ENCODE measurements around the gene CST3.
"Not testable (repeated sequence)": the region's sequence is repeated elsewhere in the genome, so short reads cannot be mapped to it uniquely, and the experiment has no call there.

CST3 gene

DNA sequence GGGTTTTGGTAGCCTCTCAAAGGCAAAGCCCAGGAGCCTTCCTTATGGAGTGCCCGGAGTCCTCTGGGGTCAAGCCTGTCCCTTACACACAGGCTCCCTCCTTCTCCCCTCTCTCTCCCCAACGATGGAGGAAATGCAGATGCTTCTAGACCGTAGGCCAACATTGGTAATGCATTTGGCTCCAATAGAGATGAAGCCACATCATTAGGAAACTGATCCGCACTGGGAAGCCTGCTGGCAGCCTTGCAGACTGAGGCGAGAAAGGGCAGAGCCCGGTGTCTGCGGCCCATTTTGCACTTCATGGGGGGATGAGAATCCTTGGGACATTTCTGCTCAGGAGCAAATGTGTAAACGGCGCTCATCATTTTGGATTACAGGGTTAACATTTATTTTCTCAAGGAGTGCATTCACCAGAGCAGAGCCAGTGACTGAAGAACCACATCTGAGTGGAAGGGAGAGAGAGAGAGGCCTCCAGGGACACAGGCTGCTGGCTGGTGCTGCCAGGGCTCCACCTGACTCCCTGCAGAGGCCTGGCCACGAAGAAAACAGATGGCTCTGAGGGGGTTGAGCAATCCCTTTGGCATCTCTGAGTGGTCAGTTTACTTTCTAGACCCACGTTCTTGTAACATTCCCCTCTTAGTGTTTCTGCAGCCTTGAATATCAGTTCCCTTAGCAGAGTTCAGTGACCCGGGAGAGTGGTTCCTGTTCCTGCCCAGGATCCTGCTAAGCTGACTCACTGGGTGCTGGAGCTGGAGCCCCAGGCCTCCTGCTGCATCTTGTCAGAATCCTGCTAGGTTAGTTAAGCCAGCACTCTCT, 4.4 kb upstream of the CST3 start:
- peak; percentile 76 to 88 (median 86) for DNase-seq

DNA sequence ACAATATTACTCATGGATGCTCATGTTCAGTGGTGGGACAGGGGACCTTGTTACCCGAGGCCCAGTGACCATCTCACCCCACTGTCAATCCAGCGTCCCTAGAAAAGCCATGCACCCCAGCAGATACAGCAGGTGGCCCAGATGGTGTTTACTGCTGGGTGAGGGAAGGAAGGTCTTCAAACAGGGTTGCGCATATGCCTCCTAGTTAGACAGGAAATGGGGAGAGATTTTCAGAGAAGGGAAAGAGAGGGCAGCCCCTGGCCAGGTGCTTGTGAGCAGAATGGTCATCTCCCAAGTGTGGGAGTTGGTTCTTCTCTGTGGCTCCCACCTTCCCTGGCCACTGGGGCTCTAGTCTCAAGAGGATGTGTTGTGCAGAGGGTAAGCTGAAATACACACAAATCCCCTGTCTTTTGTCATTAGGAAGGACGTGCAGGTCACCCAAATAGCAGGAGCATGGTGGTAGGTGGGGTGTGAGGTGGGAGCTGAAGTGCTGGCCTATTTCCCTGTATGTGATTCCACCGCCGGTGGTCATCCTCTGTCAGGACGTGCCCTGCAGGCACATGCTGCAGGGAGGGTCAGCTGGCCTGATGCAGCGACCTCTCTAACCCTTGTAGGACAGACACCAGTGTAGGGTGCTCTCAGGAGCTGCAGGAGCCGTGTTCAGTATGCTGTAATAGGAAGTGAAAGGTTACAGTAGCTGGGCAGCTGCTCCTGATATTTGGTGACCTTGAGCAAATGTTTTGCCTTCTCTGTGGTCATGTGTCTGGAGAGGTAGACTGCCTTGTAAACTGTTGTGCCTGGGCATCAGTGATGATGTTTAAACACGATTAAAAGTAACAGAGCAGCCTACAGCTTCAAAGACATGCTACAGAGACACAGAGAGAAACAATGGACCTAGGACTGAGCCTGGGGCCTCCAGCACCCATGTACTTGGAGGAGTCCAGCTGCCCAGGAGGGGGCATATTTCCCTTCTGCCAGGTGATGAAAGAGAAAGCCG, 3.2 kb upstream of the CST3 start:
- DNase-seq = no peak

DNA sequence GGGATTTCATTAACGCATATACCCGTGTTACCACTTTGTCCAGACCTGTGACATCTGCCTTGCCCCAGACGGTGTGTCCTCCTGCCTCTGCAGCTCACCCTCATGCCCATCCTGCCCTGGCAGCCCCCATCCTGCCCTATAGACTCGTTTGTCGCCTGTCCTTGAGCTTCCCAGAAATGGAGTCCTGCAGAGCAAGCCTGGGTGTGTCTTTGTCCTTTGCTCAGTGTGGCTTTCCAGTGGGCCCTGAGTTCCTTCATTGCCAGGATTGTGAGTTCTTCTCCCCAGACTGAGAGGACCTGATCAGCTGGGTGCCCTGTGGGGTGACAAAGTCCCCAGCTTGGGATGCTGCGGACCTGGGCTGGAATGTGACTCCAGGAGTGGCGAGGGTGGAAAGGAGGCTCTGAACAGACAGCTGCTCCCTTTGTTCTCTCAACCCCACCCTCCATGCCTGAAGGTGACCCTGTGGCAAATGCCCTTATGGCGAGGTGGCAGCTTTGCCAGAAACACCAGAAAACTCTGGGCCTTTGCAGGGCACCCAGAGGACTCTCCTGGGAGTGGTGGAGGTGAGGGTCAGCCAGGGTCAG, 2.4 kb upstream of the CST3 start:
- no peak for DNase-seq

DNA sequence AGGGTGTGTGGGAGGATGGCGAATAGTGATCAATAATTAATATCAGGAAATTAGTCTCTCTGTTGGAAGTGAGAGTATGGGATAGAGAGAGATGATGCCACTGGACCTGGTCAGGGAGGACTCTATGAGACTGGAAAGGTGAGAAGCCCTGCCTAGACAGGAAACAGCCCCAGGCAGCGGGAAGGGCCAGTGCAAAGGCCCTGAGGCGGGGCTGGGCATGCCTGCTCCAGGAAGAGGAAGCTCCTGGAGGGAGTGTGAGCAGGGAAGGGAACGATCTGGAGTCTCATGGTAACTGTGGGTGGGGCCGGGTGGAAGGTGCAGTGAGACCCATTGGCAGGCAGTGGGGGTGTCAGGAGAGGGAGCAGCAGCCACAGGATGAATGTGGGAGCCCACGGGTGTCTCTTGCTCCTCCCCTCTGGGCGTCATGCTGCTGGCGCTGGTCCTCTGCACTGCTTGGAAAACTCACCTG, 1.8 kb upstream of the CST3 start:
- peak in 3 of 4 experiments; percentile 39 to 52 (median 48) for DNase-seq

GRCh38 chr20:23638309-23638708, 554 bp upstream of the CST3 start:
- DNase-seq = no peak

- DNase-seq = no peak
Observed at GRCh38 chr20:23636908-23637281, 860 bp downstream of the CST3 start.

DNA sequence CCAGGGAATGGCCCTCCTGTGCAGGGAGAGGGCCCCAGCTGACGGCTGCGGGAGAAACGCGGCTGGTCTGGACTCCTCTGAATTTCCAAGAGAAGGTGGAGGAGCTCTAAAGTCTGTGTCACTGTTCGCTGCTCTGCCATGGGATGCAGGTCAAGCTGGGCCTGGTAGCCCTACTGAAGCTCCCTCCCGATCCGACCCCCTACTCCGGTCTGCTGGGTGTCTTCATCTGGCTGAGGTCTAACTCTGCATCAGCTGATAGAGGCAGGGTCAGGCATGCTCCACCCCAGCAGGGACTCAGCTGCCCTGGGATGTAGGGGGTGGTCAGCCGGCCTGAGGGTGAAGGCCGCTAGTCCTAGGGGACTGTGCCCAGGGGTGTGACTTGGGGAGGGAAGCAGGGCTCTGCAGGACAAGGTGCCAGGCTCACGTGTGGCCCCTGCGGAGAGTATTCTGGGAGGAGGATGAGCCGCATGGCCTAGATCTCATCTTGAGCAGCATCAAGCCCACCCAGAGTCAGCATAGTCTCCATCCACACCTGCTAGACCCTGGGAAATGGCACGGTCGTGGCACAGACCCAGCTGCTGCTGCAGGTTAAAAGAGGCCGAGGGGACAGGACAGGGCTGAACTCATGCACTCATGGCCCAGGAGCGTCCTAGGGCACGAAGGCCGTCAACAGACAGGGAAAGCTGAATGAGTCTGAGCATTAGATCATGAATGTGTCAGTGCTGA, 1.4 kb downstream of the CST3 start:
- DNase-seq = no peak

DNA sequence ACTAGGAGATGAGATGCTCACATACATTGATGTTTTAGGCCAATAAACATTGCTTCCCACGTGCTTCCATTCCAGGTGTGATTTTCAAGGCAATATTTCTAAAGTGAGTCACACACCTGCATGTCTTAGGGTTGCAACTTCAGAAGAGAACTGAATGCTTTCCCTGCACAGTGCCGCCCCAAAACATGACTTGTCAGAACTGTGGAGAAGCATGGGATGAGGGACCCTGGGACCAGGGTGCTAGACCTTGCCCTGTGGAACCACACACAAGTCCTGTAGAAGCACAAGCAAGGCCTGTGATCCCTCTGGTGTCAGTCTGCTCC, 2.0 kb downstream of the CST3 start:
- DNase-seq = not testable (repeated sequence)

DNA sequence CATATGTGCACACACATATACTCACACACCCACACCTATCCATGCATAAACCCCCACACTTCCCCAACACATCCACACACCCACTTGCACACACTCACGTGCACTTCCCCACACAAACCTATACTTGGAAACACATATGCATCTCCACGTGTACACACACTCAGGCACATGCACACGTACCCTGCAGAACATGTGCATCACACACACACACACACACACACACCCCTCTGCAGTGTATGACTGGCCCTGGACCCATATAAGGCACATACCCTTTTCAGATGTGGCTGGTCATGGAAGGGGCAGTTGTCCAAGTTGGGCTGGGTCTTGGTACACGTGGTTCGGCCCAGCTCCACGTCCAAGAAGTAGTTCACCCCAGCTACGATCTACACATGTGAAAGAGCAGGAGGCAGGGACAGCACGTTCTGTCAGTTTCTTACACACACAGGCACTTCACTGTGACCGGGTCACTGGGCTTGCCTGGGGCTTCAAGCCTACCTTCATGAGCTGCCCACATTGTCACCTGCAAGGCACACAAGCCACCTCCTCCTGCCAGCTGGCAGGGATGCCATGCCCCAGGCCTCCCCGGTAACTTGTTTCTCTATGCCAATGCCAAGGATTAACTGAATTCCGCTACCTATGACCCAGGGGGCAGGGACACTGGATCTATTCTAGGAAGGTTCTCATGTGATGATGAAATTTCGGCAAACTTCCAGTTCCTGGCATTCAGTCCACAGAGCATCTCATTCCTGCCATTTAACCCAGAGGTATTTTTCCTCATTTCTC, 2.6 kb downstream of the CST3 start:
- no peak for DNase-seq

DNA sequence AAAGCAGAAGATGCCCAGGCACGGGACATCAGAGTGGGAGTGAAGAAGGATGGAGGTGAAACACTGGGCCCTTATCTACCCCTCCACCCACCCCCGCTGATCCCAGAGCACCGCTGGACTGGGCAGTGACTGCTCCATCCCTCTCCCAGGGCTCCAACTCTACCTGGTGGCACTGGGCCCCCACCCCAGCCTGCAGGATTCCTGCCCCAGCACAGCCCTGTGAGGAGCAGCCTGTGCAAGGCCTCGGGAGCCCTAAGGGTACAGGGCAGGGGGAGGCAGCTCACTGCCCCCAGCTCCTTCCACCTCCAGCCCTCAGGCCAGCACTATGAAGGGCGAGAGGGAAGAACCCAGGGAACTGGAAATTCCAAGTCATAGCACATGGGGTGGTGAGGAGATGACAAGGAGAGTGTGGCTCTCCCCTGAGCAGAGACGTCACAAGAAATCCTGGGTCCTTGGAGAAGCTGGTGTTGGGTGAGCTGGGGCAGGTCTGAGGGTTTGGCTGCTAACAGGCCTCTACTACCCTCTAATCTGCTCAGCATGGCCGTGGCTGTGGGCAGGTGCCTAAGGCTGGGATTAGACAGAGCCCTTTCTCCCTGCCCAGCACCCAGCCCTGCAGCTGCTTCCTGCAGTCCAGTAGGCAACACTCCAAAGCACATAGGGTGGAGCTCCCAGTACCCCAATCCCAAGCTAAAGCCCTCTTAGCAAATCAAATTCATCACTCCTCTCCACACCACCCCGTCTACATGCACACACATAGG, 3.5 kb downstream of the CST3 start:
- no peak for DNase-seq

DNA sequence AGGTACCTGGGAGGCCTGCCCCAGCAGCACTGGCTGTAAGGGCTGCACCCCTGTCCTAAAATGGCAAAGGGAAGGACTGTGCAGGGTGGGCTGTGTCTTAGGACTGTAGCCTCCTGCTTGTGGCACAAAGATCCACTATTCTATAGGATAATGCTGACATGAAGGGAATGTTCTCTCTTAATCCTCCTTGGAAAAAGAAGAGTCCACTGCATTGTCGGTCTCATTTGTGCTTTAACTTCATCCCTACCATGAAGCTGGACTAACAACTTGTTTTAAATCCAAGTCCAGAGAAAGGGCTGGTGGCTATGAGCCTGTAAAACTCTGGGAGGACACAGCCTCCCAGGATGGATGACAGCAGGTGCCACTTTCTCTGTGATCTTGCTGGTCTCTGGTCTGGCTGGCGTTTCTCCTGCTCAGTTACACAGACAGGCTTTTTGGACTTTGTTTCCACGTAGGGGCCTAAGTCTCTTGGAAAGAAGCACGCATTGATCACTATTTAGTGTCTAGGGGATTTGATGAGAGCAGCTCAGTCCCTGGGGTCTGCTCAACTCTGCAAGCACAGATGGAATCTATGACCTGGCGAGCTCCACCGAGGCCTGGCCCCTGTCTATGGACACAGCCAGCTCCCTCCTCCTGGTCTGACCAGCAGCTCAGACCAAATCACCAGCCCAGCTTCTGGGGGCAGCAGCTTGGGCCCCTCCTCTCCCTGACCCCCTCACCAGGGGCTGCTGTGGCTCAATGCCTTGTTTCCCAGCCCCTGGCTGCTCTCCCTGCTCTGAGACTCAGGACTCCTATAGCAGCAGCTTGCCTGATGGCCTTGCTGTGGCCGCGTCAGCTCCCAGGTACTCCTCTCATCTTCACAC, 4.8 kb downstream of the CST3 start:
- no peak for DNase-seq

GRCh38 chr20:23631981-23632710, 5.6 kb downstream of the CST3 start:
- peak in 3 of 4 experiments; percentile 66 to 85 (median 78) for DNase-seq

- no peak for DNase-seq
Observed at GRCh38 chr20:23631226-23631822, 6.4 kb downstream of the CST3 start.

GRCh38 chr20:23630392-23630849, 7.3 kb downstream of the CST3 start:
- no peak for DNase-seq

DNA sequence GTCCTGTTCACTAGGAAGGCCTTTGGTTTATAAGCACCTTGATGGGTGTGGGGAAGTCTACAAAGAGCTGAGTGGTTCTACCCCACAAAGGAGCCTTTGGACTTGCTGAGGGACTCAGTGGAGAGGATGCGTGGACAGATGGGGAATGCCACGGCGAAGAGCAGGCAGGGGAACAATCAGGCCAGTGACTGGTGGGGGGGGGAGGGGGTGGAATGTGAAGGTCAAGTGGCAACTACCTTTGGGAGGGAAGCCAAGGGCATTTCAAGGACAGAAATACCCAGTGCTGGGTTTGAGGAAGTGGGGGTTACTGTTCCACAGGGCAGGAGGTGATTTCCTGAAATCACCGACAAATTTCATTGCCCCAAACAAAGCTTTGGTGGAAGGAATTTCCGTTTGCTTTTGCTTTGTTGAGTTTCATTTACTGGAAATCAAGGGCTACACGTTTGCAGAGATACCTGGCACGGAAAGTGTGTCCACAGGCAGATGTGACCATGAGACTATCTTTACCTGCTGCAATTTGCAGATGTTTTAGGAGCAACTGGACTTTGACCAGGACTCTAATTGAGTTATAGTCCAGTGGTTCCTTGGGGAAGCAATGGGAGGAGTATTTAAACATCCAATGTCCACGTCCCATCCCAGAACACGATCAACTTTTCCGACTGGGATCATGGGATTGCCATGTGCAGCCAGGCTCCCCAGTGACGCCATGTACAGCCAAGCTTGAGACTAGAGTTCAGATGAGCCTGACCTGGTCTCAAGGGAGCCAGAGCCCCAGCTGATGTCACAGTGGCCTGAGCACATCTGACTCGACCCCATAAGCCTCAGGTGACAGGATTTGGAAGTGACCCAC, 8.0 kb downstream of the CST3 start:
- DNase-seq = no peak

DNA sequence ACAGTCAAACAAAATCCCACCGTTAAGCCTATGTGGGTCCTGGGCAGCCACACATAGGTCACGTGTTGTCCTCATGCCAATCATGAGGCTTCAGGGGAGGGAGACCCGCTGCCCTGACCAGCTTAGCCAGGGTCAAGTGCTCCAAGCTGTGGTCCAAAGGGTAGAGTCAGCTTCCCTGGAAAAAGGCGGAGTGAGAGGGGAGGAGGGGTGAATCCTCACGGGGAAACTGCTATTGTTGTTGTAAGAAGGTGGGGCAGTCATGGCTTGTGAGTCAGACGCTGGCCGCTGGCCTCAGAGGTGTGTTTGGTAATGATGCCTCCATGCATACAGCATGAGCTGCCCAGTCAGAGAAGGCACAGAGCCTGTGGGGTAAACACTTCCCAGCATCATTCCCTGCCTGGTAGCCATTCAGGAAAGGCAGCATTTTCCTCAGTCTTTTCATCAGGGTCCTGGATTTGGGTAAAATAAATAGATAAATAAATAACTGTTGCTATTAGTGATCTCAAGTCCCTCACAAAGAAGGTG, 8.7 kb downstream of the CST3 start:
- peak in 3 of 4 experiments; percentile 33 to 47 (median 42) for DNase-seq

GRCh38 chr20:23628402-23629016, 9.2 kb downstream of the CST3 start:
- DNase-seq = peak in 3 of 4 experiments; percentile 26 to 41 (median 36)

Data from suppressor macrophage (primary cell).